CD4-positive, alpha-beta T cell treated with Interleukin-4 for 1 hour (primary cell): ENCODE results near the gene PTCD1.
"Not testable (repeated sequence)": the region's sequence is repeated elsewhere in the genome, so short reads cannot be mapped to it uniquely, and the experiment has no call there.

ENCODE experiments used
- DNase-seq, 2 donors: peaks; one replicate each; pipeline ENCODE4 v3.0.0-alpha.2; 2020 to 2022

The PTCD1 gene

DNA sequence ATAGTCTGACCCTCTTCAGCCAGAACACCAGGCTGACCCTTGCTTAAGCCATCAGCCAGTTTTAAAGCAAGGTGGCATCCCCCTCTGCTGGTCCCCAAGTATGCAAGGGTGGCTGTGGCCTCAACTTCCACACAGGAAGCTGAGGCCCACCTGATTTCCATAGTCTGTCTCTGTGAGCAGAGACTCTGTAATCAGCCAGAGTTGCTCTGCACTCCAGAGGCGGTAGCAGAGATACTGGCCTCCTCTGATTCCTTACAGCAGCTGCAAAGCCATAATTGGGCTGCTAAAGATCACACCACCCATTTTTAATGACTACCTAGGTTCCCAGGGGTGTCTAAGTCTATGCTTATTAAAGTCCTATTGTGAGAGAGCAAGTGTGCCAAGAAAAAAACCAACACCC lies 32.0 kb downstream of the PTCD1 start:
- DNase-seq, result no peak

DNA sequence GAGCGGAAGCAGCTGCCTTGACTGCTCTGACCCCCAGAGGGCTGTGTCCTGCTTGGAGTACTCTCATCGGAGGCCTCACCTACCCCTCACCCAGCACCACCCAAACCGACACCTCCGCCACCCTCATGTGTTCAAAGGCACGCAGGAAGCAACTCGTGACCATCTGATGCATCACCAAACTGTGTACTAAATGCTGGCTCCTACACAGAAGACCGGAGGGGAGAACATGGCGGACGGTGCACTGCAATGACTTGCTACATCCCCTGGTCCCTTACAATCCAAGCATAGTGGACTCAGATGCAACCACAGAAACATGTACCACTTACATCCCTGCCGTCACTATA lies 33.6 kb downstream of the PTCD1 start:
- DNase-seq, result no peak

DNA sequence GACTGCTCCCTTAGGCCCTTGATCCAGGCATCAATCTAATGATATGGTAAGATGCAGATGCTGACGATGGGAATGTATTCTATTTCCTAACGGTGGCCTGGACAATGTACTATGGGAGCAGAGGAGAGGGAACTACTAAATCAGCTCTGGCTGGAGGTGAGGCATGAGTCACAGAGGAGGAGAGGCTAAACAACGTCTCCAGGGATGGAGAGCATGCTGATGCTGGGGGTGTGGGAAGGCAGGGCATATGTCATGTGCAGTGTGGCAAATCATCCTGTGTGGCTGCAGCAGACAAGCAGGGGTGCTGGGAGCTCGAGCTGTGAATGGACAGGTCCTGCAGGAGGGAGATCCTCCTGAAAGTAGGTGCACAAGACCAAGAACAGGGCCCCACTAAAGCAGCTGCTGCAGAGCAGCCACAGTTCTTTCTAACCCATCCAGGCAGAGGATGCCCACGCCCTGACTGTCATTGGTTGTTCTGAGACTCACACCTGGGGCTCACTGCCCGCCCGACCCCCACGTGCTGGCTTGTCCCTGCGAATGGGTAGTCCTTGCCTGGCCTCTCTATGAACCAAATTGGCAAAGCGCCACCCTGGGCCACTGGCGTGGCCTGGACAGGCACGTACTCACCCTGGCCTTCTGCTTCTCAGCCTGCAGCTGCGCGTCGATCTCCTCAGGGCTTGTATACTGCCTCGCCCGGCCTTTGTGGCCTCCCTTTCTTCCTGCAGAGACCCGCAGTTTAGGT lies 34.2 kb downstream of the PTCD1 start:
- DNase-seq, result no peak

DNA sequence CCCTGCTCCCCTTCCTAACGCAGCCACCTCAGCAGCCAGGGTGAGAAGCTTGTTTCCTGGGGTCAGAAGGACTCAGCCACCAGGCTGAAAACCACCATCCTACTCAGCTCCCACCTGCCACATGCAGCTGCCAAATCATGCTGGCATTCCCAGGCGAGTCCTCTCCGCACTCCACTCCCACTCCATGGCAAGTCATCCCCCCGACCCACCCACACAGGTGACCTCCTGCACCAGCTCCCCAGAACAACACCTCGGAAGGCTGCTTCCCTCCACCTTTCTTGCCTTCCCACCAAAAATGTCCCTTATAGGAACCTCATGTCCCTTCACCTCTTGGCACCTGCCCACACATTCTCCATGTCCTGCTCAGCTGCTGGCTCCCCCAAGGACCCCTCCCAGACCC lies 34.8 kb downstream of the PTCD1 start:
- DNase-seq, result no peak

DNA sequence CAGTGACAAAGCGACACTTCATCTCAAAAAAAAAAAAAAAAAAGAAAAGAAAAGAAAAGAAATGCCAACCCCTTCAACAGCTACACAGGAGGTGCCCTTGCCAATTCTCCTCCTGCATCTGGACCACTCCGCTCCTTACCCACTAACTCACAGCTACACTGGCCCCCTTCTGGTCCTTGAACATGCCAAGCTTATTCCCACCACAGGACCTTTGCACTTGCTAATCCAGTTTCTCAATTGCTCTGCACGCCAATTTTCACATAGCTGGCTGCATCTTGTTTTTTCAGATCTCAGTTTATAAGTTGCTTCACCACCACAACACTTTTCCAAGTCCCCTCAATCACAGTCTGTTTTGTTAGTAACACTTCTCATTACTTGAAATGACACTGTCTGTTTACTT lies 35.7 kb downstream of the PTCD1 start:
- DNase-seq, result no peak

DNA sequence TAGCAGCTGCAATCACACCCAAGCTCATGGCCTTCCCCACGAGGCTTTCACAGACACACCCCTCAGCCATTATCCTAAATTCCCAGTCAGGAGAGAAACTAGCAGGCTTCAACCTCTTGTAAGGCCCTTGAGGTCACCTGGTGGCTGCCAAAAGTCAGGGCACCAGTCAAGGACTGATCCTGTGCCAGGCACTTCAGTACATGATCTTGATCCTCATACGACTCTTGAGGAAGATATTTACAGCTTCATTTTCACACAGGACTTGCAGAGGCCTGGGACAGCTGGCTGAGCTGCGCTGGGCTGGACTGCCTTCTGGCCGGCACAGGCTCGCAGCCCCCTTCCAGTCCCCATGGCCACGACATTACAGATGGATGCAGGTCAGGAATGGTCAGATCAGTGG lies 39.0 kb downstream of the PTCD1 start:
- no peak for DNase-seq

DNA sequence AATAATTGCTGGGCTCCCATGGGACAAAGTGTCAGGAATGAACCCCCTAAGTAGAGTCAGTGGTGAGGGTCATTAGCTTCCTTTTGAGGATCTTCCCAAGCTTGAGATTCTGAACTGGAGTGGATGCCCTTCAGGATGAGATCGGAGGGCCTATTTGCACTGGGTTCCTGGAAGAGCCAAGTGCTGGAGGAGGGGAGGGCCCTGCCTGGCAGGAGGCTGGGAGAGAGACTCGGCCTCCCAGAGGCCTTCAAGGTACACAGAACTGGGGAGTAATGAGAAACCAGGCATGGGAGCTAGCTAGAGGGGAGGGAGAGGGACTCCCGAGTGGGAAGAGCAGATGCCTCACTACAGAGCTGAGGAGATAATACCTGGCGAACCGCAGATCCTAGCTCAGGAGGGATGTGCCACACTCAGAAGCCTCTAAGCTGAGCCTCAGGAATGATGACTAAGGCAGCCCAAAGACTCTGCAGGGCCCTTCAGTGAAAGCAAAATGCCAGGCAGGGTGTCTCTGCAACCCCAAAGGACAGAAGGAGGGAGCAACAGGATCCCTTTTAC lies 39.6 kb downstream of the PTCD1 start:
- DNase-seq, result no peak

DNA sequence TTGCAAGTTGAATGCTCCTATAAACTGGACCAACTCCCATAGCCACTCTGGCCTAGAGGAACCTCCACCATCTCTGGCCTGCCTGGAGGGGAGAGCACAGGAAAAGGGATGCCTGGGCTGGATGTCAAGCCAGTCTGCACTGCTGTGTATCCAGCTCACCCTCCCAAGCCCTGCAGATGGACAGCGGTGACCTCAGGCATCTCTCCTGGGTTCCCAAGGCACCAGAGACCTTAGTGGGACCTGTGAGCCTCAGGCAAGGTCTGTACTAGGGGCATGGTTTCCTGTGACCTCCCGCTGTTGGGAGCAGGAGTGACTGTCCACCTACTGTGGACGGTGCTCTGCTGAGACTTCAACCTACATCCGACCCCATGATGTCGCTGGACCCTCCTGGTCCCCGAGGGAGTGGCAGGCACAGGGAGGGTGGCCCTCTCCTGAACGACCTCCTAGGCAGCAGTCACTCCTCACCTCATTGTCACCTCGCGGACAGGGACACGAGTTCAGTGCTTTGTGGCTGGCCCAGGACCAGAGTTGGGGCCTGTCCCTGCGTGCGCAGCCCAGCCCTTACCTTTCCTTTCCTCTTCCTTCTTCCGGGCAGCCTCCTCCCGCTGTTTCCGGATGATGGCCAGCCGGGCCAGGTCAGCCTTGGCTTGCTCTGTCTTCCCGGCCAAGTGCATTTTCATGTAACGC lies 41.2 kb downstream of the PTCD1 start:
- no peak for DNase-seq

DNA sequence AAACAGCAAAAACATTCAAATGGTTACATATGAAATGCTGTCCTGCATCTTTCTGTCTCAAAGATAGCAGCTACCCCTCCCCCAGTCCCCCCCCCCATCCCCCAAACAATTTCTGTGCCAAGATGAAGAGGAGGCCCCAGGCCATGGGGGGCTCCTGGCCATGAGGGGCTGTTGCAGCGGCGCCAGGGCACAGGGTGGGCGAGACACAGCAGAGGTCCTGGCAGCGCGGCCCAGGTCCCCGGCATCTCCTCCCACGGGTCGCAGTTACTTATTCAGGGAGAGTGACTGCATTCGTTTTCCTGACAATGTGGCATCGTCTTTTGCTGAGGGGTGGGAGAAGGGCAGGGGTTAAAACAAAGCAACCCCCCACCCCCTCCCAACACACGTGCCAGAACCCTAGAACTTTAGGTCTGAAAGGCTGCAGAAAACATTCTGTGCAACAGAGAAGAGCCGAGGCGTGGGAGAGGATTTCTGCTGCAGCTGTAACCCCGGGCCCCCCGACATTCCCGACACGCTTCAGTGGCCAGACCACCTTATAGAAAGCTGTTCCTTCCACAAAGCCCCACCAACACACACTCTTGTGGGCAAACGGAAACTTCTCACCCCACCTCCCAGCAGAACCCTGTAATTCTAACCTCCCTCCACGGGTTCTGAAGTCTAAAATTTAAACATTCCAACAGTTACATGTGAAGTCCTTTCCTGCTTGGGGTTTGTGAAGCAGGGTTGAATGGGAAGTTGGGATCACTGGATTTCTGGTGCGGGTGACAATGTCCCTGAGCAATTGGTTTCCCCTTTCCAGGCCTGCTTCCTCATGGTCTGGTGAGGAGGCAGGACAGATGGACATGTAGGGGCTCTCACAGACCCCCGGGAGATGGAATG lies 41.9 kb downstream of the PTCD1 start:
- DNase-seq, result no peak

DNA sequence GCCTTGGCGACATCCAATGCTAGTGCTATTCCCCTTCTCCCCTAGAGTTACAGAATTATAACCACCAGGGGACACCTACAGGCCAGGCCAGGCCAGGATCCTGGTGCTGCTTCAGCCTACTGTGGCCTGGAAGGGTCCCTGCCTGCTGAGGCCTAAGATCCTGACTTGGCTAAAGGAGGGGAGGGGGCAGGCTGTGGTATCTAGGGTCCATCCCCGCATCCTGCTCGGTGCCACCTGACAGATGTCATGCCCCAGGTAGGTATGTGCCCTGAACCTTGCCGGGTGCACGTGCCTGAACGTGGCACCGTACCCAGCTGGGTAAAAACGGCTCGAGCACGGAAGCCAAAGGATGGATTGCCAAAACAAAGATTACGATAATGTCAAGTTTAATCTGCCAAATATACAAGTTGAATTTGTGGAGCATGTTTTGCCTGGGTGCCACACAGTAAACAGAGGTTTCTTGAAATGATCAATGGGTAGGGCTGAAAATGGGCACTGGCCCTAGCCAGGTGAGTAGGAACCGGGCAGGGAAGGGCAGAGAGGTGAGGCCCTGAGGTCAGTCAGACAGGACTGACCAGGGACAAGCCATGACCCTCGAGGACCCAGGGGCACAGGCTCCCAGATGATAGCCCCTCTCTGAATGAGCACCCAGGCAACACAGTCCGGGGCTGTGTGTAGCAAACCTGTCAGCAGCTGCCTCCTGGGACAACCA lies 42.8 kb downstream of the PTCD1 start:
- no peak for DNase-seq

DNA sequence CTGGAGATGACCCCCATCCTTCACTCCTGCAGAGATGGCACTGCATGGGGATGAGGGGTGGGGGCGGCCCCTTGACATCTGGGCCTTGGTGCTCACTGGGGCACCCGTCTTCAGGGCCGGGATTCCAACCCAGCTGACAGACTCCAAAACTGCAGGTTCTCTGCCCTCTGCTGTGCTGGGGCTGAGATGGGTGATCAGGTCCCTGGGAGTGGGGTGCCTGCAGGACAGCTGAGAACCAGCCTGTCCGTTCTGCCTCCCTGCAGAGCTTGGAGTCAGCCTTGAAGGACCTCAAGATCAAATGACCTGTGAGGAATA lies 44.5 kb downstream of the PTCD1 start:
- DNase-seq, result no peak

DNA sequence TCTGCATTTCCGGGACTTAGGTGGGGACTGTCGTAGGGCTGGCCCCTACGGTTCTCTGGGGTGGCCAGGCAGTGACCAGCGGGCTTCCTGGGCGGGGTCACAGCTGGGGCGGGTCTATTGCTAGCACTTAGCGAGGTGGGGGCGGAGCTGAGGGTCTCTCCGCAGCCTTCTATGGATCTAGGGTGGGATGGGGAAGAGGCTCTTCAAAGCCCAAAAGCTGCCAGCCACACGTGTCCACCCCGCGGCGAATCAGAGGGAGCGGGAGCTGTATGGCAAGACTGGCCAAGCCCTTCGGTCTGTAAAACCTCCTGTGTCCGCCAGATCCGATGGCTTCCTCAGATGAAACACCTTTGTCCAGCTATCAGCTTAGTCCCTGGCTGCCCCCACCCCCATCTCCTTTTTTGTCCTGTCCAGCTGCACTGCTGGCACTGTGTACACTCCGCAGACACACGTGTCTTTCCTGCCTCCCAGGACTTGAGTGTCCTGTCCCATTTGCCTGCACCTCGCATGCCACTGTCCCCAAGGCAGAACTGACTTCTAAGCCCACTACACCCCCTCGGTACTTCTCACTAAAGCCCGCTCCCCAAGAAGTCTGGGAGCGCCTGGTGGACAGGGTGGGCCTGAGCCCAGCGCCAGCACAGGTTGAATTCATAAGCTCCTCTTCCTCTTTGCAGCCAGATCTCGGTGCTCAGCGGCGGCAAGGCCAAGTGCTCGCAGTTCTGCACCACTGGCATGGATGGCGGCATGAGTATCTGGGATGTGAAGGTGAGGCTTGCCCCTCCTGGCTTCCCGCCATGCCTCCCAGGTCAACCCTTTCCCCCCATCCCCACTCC lies 45.0 kb downstream of the PTCD1 start:
- DNase-seq, result no peak

DNA sequence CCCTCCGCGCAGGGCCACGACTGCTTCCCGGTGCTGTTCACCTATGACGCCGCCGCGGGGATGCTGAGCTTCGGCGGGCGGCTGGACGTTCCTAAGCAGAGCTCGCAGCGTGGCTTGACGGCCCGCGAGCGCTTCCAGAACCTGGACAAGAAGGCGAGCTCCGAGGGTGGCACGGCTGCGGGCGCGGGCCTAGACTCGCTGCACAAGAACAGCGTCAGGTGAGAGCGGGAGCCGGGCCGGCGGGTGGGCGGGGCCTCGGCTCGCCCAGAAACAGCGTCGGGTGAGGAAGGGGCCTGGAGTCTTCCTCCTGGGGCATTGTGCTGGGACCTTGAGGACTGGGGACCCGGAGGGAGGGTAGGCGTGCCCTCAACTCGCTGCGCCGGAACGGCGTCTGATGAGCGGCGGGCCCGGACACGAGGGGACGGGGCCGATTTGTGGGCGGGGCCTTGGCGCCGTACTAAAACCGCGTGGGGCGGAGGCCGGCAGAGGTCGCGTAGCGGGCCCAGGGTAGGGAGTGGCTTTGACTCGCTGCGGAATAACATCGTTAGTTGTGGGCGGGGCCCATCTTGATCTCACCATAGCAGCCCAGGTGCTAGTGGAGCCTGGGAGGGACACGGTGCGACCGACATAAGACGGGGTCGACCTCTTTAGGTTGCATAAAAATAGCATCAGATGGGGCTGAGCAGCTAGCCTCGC lies 45.8 kb downstream of the PTCD1 start:
- DNase-seq, result peak; percentile 89 to 91

DNA sequence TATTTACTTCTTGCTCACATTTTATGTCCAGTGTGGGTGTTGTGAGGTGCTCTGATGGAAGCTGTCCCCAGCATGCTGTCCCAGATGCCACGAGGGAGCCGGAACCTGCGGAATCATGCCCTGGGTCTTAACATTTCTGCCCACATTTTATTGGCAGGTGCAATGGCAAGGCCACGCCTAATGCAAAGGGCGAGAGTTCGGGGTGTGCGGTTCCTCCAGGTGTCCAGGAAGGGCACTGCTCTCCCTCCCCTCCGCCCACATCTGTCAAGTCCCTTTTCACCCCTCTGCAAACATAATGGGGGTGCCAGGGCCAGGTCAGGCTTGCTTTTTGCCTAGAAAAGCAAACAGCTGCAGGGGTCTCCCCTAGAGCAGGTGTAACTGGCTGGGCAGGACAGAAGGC lies 46.6 kb downstream of the PTCD1 start:
- DNase-seq, result no peak

DNA sequence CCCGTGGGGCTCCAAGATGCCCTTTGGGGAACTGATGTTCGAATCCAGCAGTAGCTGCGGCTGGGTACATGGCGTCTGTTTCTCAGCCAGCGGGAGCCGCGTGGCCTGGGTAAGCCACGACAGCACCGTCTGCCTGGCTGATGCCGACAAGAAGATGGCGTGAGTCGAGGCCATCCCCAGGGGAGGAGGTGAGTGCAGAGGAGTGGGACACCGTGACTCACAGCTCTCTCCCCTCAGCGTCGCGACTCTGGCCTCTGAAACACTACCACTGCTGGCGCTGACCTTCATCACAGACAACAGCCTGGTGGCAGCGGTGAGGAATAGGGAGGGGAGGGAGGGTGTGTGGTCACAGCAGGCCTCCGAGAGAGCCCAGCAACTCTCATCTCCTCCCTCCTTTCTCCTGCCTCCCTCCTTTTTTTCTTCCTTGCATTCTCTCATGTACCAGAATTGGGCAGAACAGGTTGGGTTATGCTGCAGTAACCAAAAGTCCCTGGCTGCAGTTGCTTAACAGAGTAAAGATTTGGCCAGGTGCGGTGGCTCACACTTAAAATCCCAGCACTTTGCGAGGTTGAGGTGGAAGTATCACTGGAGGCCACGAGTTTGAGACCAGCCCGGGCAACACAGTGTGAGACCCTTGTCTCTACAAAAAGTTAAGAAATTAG lies 47.5 kb downstream of the PTCD1 start:
- no peak for DNase-seq

DNA sequence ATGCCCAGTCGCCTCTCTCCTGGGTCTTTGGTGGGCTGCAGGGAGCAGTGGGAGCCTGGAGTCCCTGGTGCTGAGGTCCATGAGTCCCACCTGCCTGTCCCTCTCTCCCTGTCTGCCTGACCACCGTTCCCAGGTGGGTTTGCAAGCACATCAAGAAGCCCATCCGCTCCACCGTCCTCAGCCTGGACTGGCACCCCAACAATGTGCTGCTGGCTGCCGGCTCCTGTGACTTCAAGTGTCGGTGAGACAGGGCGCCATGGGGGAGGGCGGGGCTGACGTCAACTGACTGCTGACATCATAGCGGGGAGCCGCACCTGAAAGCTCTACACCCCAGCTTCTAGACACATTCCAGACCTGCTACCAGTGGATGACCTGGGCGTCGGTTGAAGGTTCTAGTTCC lies 48.8 kb downstream of the PTCD1 start:
- no peak for DNase-seq

DNA sequence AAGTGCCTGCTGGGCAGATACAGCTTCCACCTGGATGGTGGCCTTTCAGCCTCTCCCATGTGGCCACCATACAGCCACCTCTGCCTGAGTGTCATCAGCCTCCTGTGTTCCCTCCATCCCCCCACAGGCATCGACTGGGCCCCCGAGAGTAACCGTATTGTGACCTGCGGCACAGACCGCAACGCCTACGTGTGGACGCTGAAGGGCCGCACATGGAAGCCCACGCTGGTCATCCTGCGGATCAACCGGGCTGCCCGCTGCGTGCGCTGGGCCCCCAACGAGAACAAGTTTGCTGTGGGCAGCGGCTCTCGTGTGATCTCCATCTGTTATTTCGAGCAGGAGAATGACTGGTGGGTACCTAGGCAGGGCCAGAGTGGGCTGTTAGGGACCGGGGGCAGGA lies 50.7 kb downstream of the PTCD1 start:
- DNase-seq, result no peak

DNA sequence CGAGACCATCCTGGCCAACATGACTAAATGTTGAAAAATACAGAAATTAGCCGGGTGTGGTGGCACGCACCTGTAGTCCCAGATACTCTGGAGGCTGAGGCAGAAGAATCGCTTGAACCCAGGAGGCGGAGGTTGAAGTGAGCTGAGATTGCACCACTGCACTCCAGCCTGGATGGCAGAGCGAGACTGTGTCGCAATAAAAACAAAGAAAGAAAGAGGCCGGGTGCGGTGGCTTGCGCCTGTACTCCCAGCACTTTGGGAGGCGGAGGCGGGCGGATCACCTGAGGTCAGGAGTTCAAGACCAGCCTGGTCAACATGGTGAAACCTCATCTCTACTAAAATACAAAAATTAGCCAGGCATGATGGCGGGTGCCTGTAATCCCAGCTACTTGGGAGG lies 51.4 kb downstream of the PTCD1 start:
- DNase-seq, result not testable (repeated sequence)

DNA sequence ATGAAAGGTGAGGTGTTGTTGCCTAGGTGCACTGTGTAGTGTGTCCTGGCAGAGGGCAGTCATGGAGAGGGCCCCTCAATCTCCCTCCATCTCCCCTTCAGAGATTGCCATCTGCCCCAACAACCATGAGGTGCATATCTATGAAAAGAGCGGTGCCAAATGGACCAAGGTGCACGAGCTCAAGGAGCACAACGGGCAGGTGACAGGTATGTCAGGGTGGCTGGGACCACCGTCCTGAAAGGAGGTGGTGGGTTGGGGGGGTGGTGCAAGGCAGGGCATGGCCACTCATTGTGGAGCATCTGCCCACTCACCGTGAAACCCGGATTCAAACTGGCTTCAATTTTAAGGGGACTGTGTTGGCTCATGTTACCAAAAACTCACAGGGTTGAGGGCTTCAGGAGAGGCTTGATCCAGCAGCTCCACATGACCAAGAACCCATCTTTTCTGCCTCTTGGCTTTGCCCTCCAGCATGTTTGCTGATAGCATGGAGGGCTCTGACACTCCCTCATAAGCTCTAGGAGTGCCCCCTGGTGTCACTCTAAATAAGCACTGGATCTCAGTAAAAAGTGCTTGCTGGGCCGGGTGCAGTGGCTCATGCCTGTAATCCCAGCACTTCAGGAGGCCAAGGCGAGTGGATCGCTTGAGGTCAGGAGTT lies 51.9 kb downstream of the PTCD1 start:
- peak; percentile 57 to 63 for DNase-seq

DNA sequence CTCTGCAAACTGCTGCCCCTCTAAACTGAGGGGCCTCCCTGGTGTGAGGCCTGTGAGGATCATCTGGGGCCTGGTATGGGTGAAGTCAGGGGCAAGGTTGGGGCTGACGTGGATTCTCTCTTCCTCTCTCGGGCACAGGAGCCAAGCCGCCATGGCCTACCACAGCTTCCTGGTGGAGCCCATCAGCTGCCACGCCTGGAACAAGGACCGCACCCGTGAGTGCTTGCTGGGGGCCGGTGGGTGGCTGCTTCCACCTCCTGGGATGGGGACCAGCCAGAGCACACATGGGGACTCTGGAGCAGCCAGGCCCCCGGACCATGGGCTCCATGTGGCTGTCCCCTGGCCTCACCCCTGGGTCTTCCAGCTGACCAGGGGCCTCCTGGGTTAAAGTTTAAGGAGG lies 53.0 kb downstream of the PTCD1 start:
- no peak for DNase-seq
